GM23338 (cell line): ENCODE results near the gene FNDC3A.

Experiments
- CTCF ChIP-seq, 2 experiments: fragments of 200-600 bp in 1 of 2; sonication (generic) in 1 of 2; conservative IDR thresholded peaks; 2 replicates each; pipeline versions ENCODE4 v1.5.1 to v1.6.1; 2016 to 2017; ENCODE audit warnings: antibody characterized with exemption in 2 of 2, low read depth in 2 of 2, mild to moderate bottlenecking in 2 of 2, moderate library complexity in 1 of 2
- POLR2AphosphoS5 ChIP-seq: IDR thresholded peaks from 2 replicates; pipeline ENCODE4 v1.6.1; 2016; ENCODE audit warnings: antibody characterized with exemption, low read depth
- REST ChIP-seq: IDR thresholded peaks from one replicate; pipeline ENCODE4 v1.6.1; 2018; ENCODE audit warnings: antibody characterized with exemption; ENCODE audit not compliant: unreplicated experiment

GRCh38 chr13:49053215-49053614 is 77.5 kb downstream of the FNDC3A start:
- TF ChIP-seq POLR2AphosphoS5, result no peak
- TF ChIP-seq CTCF (conservative IDR thresholded peaks at IDR 0.05; ENCODE audit: low read depth in 2 of 2), result no peak
- no peak for TF ChIP-seq REST
